GM18498 (cell line): ENCODE measurements around the gene TXNDC16.

ENCODE experiments used
- ATAC-seq: cut with Tn5 transposase; IDR thresholded peaks from one replicate; pipeline ENCODE4 v1.9.1; 2021; ENCODE audit warnings: mild to moderate bottlenecking, moderate library complexity; ENCODE audit not compliant: unreplicated experiment

The TXNDC16 gene

DNA sequence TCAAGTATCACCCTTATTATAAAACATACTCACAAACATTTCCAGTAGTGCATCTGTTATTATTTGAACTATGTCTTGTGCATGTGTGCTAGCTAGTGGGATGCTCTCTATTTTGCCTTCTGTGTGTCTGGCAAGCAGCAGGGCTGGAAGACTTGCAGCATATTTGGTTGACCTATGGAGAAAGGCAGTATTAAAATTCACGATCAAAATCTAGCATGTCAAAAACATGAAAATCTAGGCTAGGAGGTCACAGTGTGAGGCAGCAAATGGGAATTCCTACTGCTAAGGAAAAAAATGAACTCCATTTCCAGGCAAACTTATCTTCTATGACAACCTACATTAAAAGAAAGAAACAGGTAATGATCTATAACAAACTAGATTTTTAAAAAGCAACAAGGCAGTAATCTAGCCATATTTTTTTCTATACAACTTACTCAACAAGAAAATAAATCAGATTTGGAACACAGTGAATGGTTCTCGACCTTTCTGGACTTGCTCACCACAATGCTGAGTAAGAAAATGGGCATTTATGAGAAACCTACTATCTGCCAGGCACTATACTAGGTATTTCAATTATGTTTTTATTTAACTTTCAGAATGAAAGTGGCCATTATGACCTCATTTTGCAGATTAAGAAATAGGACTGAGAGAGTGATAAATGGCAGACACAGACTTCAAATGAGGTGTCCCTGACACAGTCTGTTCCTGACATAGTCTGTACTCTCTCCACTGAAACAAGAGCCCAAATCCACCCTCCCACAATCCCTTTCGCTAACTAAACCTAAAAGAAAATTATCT is 96.8 kb downstream of the TXNDC16 start:
- ATAC-seq = no peak

DNA sequence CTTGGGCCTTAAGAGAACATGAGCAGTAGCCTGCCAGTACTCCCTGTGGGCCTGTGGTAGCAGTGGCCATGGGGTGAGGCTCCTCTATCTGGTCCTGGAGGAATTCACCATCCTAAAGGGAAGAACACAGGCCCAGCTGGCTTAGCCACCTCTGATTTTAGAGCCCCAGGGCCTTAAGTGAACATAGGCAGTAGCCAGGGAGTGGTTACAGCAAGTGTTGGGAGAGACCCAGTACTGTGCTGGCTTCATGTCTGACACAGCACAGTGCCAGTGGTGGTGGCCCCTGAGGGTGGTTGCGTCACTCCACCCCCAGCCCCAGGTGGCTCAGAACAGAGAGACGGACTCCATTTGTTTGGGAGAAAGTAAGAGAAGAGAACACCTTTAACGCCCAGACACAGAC is 105.1 kb downstream of the TXNDC16 start:
- no peak for ATAC-seq

DNA sequence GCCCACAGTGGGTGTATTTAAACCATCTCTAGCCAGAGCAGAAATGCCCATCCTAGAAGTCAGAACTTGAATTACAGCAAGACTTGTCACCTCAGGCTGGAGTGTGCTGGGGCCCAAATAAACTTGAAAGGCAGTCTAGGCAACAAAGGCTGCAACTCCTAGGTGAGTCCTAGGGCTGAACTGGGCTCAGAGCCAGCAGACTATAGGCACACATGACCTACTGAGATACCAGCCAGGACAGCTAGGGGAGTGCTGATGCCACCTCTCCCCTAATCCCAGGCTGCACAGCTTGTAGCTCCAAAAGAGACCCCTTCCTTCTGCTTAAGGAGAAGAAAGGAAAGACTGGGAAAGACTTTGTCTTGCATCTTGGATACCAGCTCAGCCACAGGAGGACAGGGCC is 106.0 kb downstream of the TXNDC16 start:
- ATAC-seq = no peak

DNA sequence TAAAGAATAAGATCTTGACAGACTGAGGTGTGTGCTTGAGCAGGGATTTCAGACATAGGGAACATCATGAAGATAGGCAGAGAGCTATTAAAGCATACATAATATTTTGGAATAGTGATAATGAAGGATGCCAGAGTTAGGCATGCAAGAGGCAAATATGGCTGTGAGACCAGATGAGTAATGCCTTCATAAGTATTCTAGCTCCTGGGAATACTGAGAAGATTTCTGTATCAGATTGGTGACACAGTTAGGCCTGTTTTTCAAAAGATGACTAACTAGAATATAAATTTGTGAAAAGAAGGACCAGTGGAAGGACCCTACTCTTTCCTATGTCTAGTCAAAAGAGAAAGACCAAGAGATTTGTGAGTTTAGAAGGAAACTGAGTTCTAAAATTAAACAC is 108.8 kb downstream of the TXNDC16 start:
- ATAC-seq = no peak

DNA sequence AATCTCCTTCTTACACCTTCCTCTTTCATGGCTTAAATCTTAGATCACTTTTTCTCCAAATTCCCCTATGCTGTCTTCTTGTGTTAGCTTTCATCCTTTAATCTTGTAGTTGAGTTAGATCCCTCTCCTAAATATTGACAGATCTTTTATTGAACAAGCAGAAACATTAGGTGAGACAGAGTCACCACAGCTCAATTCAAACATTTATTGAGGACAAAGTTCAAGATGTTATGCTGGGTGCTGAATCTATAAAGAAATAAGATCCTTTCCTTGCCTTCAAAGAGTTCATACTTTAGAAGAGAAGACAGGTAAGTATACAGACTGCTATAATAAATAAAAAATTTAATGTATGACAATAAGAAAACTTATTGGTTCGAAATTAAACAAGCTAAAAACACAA is 109.7 kb downstream of the TXNDC16 start:
- no peak for ATAC-seq

GRCh38 chr14:52442166-52442565 is 110.1 kb downstream of the TXNDC16 start:
- no peak for ATAC-seq

- ATAC-seq = no peak
These were observed 112.8 kb downstream of the TXNDC16 start for GRCh38 chr14:52439476-52439875.

DNA sequence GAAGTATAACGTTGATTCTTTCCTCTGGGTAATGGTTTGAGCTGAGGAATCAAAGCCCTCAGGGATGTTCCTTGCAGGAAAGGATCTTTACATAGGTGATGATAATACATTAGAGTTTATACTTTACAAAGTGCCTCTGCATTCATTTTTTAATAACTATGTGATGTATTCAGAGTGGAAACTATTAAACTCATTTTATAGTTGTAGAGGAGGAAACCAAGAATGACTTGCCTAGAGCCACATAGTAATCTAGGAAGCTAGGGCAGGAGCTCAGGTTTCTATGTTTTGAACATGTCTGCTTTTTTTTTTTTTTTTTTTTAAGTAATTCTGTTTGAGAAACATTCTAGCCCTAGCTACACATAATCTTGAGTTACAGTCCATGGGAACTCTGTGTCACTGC is 117.3 kb downstream of the TXNDC16 start:
- ATAC-seq = no peak

DNA sequence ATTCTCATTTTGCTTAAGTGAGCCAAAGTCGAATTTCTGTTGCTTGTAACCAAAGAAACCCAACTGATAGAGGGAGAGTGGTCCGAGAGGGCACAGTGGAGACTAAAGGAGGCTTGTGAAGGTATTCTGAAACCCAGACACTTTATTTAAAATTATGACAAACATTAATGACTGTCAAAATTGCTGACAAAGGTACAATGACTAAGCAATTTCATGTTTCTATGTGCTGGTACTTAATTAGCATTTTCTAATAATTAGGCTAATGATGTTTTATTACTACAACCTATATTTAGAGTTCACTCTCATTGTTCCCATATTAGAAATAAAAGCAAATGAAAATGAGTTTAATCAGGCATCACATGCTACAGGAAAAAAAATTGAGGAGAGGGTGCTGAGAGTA is 121.8 kb downstream of the TXNDC16 start:
- ATAC-seq = no peak

DNA sequence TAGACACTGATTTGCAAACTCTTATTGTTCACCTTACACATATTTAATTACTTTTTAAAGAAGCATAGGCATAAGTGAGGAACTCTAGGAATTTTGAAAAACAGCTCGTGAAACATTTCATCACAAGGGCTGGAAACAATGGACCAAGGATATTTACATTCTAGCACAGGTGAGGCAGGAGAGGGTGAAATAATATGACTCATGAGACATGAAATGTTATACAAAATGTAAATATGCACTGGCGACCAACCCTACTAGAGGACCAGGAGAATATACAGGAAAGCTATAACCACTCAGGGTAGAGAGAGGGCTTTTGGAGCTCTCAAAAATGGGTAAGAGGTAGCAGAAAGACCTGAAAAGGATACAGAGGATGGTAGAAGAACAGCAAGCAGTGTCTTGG is 122.9 kb downstream of the TXNDC16 start:
- ATAC-seq = no peak

- ATAC-seq = no peak
These were observed 124.8 kb downstream of the TXNDC16 start for GRCh38 chr14:52427460-52427859.

GRCh38 chr14:52422650-52423356 is 129.5 kb downstream of the TXNDC16 start:
- ATAC-seq = no peak

DNA sequence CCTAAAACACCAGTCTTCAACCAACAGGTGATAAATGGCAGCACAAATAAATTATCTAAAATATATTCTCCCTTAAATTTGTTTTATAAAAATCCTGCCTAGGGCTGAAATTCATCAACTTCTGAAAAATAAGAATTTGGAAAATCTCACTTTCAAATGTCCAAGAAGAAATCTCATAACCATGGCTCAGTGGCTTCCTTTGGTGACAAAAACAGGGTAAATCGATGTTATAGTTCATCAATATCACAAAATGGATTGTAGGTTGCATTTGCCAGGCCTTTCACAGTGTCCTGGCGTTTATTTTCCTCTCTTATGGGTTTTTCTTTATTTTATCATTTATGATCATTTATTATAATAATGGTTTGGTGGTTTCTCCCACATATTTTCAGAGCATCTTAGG is 135.2 kb downstream of the TXNDC16 start:
- no peak for ATAC-seq

DNA sequence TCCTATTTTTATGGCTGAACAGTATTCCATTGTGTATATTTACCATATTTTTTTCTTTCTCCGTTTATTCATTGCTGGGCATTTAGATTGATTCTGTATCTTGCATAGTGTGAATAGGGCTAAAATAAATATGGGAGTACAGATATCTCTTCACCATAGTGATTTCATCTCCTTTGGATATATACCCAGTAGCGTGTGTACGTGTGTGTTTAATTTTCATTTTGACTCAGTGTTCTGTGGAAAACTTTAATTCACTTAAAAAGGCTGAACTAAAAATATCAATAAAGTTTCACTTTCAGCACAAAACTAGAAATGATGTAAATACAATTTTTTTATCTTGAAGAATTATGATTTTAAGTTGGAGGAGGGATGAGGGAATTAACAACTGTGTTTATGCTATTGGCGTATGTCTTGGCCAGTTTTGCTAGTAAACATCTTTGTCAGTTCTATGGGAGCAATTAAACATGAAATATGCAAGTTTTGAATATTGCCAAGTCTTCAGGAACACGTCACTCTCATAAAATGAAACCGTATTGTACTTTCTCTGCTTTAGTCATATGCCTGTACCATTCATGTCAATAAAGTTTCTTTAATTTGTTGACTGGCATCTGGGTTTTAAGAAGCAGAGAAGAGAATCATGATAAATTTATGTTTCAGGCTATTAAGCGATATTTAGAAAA is 138.4 kb downstream of the TXNDC16 start:
- no peak for ATAC-seq

DNA sequence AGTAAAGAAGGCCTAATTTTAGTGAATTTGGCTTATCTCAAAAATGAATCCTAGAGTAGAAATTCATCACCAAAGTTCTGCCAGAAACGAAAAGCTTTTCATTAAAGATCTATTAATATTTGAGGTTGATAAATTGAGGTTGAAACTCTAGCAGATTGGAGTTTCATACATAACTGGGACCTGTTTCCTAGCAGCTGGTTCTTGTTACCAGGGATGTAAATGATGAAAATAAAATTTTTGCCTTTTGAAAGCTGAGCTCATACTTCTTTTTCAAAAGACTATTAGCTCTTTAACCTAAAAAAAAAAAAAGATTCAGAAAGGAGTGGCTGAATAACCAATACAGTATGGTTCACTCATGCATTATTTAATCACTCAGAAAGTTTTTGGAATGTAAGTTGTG is 139.9 kb downstream of the TXNDC16 start:
- no peak for ATAC-seq

GRCh38 chr14:52405314-52405713 is 147.0 kb downstream of the TXNDC16 start:
- no peak for ATAC-seq

GRCh38 chr14:52402812-52403526 is 149.3 kb downstream of the TXNDC16 start:
- peak; percentile 82 for ATAC-seq

DNA sequence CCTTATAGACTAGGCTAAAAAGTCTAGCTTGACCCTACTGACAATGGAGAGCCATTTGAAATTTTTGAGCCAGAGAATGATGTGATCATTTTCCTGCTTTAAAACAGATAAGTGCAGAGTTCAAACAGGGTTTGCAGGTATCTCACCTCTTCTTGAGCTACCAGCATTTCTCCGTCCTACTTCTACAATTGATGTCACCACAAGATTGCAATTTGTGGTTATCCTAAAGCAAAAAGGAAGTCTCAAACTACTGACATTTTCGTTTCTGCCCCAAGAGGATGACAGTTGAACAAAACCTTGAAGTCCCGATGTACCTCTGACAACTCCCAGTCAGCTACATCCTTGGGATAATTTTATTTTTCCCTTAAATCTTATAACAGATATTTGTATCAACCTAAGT is 151.5 kb downstream of the TXNDC16 start:
- ATAC-seq = peak; percentile 47

DNA sequence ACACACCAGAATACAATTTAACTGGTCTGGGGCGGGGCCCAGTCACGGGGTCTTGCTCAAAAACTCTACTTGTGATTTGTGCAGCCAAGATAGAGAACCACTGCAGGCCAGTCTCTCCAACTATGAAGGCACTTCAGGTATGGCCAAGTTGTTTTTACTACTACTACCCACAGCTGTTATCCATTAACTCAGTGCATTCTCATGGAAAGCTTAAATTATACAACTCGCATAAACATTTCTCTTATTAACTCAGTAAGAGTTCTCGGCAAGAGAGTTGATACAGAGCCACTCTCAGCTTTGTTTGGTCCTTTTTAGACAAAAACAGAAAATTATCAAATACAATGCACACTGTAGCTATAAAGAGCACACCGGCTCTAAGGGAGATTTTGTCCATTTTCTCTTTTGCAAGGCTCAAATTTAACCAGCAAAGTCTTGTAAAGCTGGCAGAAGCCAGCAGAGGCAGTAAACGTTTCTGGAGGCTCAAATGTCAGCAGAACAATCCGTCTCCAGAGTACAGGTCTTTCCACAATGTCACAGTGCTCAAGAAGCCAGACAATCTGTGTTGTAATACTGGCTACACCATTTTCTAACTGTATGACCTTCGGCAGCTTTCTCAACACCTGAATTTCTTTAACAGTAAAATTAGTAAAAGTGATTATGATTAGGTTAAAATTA is 152.2 kb downstream of the TXNDC16 start:
- ATAC-seq = no peak

- no peak for ATAC-seq
These were observed 153.2 kb downstream of the TXNDC16 start for GRCh38 chr14:52399104-52399503.

DNA sequence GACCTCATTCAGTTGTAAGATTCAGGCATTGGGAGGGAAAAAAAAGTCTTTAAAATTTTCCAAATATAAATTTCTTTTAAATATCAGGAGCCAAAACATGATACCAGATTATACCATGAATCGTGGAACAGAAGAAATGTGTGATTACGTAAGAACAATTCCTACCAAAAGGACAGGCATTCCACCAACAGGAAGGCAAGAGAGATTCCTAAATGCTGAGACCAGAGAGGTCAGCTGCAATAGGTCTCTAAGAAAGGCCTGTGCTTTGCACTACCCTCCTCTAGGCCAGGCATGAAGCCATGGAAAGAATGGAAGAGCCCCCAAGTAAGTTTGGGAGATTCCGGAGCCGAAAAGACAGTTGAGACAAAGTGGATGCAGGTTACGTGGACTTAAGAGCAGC is 154.5 kb downstream of the TXNDC16 start:
- ATAC-seq = no peak
